Neural cell (in vitro differentiated cells): ENCODE data around the gene GTPBP1. TPM values are rescaled to one million over a fixed set of nuclear protein-coding genes. Genes with fewer than 3 reads are reported as not detected.

Experiments used
- H2AFZ ChIP-seq: fragments of 200-600, 300-800 bp; sonication (generic), shearing (Covaris generic); 2 replicates; pipeline ENCODE4 v1.6.0; 2014; ENCODE audit warnings: low read depth, mild to moderate bottlenecking, antibody characterized with exemption, low read length, moderate library complexity
- H3F3A ChIP-seq: fragments of 200-600 bp; shearing (Covaris generic); 2 replicates; pipeline ENCODE4 v1.6.1; 2016; ENCODE audit warnings: mild to moderate bottlenecking, moderate library complexity, mixed read lengths, antibody characterized with exemption, low read length; ENCODE audit not compliant: insufficient read depth, poor library complexity, severe bottlenecking
- H3K27ac ChIP-seq: fragments of 200-600, 300-800 bp; sonication (generic), shearing (Covaris generic); 2 replicates; pipeline ENCODE4 v1.5.1; 2014; ENCODE audit warnings: mild to moderate bottlenecking, low read length, moderate library complexity
- H3K27me3 ChIP-seq: fragments of 300-800, 200-600 bp; sonication (generic), shearing (Covaris generic); 2 replicates; pipeline ENCODE4 v1.6.0; 2014; ENCODE audit warnings: mild to moderate bottlenecking, low read depth, low read length, moderate library complexity; ENCODE audit not compliant: insufficient read depth
- H3K36me3 ChIP-seq: fragments of 300-800, 200-600 bp; sonication (generic), shearing (Covaris generic); 2 replicates; pipeline ENCODE4 v1.5.1; 2014; ENCODE audit warnings: mild to moderate bottlenecking, antibody characterized with exemption, low read length, moderate library complexity; ENCODE audit not compliant: insufficient read depth
- H3K4me2 ChIP-seq: fragments of 300-800, 200-600 bp; sonication (generic), shearing (Covaris generic); 2 replicates; pipeline ENCODE4 v1.6.0; 2014; ENCODE audit warnings: mild to moderate bottlenecking, low read length
- H3K4me3 ChIP-seq: fragments of 300-800, 200-600 bp; sonication (generic), shearing (Covaris generic); 2 replicates; pipeline ENCODE4 v1.5.1; 2014; ENCODE audit warnings: mild to moderate bottlenecking, low read length, moderate library complexity
- H3K79me2 ChIP-seq: fragments of 200-600 bp; shearing (Covaris generic); replicated peaks from 2 replicates; pipeline ENCODE4 v1.6.0; 2014; ENCODE audit warnings: mild to moderate bottlenecking, low read length, moderate library complexity; ENCODE audit not compliant: insufficient read depth
- H3K9ac ChIP-seq: fragments of 300-800, 200-600 bp; sonication (generic), shearing (Covaris generic); 2 replicates; pipeline ENCODE4 v1.6.1; 2016; ENCODE audit warnings: mild to moderate bottlenecking, low read length, mixed read lengths
- H3K9me2 ChIP-seq: fragments of 200-600 bp; shearing (Covaris generic); 2 replicates; pipeline ENCODE4 v1.6.1; 2016; ENCODE audit warnings: mild to moderate bottlenecking, low read length, mixed read lengths; ENCODE audit not compliant: insufficient read depth
- H3K9me3 ChIP-seq: fragments of 200-600, 300-800 bp; sonication (generic), shearing (Covaris generic); 2 replicates; pipeline ENCODE4 v1.6.1; 2016; ENCODE audit warnings: mild to moderate bottlenecking, mixed run types, low read length, moderate library complexity, mixed read lengths
- H4K20me1 ChIP-seq: fragments of 200-600 bp; shearing (Covaris generic); 2 replicates; pipeline ENCODE4 v1.6.1; 2016; ENCODE audit warnings: mild to moderate bottlenecking, mixed run types; ENCODE audit not compliant: insufficient read depth
- CTCF ChIP-seq: fragments of 450-650 bp; IDR thresholded peaks from 2 replicates; pipeline ENCODE4 v1.5.1; 2014; ENCODE audit warnings: antibody characterized with exemption, mild to moderate bottlenecking, moderate library complexity; ENCODE audit not compliant: poor library complexity, severe bottlenecking
- EP300 ChIP-seq: fragments of 450-650 bp; conservative IDR thresholded peaks from 2 replicates; pipeline ENCODE4 v1.6.1; 2014; ENCODE audit warnings: antibody characterized with exemption, mild to moderate bottlenecking, moderate library complexity; ENCODE audit not compliant: poor library complexity, severe bottlenecking
- EZH2 ChIP-seq: fragments of 200-600, 300-800 bp; shearing (Covaris generic), sonication (generic); IDR thresholded peaks from 2 replicates; pipeline ENCODE4 v1.6.1; 2014; ENCODE audit warnings: antibody characterized with exemption, low read length, borderline replicate concordance, mild to moderate bottlenecking; ENCODE audit not compliant: insufficient read depth, poor library complexity, severe bottlenecking
- MXI1 ChIP-seq: fragments of 450-650 bp; conservative IDR thresholded peaks from 2 replicates; pipeline ENCODE4 v1.6.1; 2014; ENCODE audit warnings: antibody characterized with exemption, mild to moderate bottlenecking; ENCODE audit not compliant: poor library complexity, severe bottlenecking
- POLR2AphosphoS5 ChIP-seq: IDR thresholded peaks from 2 replicates; pipeline ENCODE4 v1.6.1; 2012
- RAD21 ChIP-seq: fragments of 450-650 bp; conservative IDR thresholded peaks from 2 replicates; pipeline ENCODE4 v1.6.1; 2014; ENCODE audit warnings: antibody characterized with exemption, mild to moderate bottlenecking, moderate library complexity
- SMC3 ChIP-seq: fragments of 450-650 bp; conservative IDR thresholded peaks from 2 replicates; pipeline ENCODE4 v1.6.1; 2014; ENCODE audit warnings: antibody characterized with exemption, mild to moderate bottlenecking, moderate library complexity; ENCODE audit not compliant: poor library complexity
- TAF1 ChIP-seq: IDR thresholded peaks from 2 replicates; pipeline ENCODE4 v1.6.1; 2012; ENCODE audit warnings: low read depth
- polyA plus RNA-seq: library from polyadenylated mRNA; depleted of rRNA; stranded (reverse); fragments of >200 nt; gene quantifications from 2 replicates; pipeline ENCODE4 v1.2.3, GENCODE V29; 2014
- TF ChIP-seq, protein P1 (sequence below): IDR thresholded peaks from 2 replicates; pipeline ENCODE4 v1.6.1; 2012; ENCODE audit warnings: borderline replicate concordance

The GTPBP1 gene
- polyA plus RNA-seq, 1 donor from 2014 or later, result 31.9 TPM

DNA sequence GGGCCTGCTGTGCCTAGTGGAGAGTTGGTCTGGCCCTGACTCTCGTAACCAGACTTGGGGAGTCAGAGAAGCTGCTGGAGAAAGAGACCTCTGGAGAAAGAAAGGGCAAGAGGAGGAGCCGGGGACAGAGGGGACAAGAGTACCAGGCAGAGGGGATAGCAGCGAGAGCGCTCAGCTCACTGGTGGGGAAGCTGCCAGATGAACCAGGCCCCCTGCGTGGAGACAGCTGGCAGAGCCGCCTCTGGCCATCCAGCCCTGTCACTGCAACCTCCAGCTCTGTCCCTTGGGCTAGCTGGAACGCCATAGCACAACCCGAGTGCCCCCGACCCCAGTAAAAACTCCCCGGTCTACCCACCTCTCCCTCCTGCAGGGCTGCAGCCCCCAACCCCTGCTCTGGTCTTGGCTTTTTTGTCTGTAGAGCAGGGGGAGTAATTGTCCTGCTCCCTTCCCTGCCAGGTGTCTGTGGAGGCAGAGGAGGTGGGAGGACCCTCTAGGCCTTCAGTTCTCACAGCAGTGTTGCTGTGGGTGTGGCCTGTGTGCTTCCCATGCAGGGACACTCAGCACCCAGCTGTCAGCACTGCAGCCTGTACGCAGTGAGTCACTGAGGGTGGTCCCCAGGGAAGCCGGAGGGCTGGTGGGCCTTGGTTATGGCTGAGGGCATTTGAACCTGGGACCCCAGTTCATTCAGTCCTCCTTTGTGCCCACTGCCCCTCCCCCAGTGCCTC lies 54.9 kb downstream of the GTPBP1 start:
- Histone ChIP-seq H3F3A (no peaks in the 10 kb centered on the region), H4K20me1 (no peaks in the 10 kb centered on the region), H3K79me2 (no peaks in the 10 kb centered on the region), H3K27ac (no peak overlapping the region), H2AFZ (no peak overlapping the region), H3K4me3 (no peak overlapping the region), H3K9me3 (no peaks in the 10 kb centered on the region), H3K27me3 (no peaks in the 10 kb centered on the region), H3K9ac (peak overlapping the region; percentile 6), H3K36me3 (no peaks in the 10 kb centered on the region), H3K4me2 (no peak overlapping the region), H3K9me2 (no peaks in the 10 kb centered on the region)
- TF ChIP-seq SMC3, result no peak
- TF ChIP-seq POLR2AphosphoS5, result no peak
- TF ChIP-seq TAF1, result no peak
- TF ChIP-seq EP300, result no peak
- no peak for TF ChIP-seq MXI1
- TF ChIP-seq CTCF, result no peak
- TF ChIP-seq EZH2, result no peak
- TF ChIP-seq, protein P1, sequence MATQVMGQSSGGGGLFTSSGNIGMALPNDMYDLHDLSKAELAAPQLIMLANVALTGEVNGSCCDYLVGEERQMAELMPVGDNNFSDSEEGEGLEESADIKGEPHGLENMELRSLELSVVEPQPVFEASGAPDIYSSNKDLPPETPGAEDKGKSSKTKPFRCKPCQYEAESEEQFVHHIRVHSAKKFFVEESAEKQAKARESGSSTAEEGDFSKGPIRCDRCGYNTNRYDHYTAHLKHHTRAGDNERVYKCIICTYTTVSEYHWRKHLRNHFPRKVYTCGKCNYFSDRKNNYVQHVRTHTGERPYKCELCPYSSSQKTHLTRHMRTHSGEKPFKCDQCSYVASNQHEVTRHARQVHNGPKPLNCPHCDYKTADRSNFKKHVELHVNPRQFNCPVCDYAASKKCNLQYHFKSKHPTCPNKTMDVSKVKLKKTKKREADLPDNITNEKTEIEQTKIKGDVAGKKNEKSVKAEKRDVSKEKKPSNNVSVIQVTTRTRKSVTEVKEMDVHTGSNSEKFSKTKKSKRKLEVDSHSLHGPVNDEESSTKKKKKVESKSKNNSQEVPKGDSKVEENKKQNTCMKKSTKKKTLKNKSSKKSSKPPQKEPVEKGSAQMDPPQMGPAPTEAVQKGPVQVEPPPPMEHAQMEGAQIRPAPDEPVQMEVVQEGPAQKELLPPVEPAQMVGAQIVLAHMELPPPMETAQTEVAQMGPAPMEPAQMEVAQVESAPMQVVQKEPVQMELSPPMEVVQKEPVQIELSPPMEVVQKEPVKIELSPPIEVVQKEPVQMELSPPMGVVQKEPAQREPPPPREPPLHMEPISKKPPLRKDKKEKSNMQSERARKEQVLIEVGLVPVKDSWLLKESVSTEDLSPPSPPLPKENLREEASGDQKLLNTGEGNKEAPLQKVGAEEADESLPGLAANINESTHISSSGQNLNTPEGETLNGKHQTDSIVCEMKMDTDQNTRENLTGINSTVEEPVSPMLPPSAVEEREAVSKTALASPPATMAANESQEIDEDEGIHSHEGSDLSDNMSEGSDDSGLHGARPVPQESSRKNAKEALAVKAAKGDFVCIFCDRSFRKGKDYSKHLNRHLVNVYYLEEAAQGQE, result no peak
- no peak for TF ChIP-seq RAD21

GRCh38 chr22:38761202-38762162 lies 55.7 kb downstream of the GTPBP1 start:
- Histone ChIP-seq H3K9me3 (no peaks in the 10 kb centered on the region), H3K27me3 (no peaks in the 10 kb centered on the region), H3K79me2 (no peaks in the 10 kb centered on the region), H3F3A (no peaks in the 10 kb centered on the region), H3K9me2 (no peaks in the 10 kb centered on the region), H3K27ac (no peak overlapping the region), H3K4me3 (no peak overlapping the region), H3K36me3 (no peaks in the 10 kb centered on the region), H4K20me1 (no peaks in the 10 kb centered on the region), H3K9ac (peak overlapping the region; percentile 6), H3K4me2 (no peak overlapping the region), H2AFZ (no peak overlapping the region)
- TF ChIP-seq RAD21 (no peak), TAF1 (no peak), EP300 (no peak), SMC3 (no peak), EZH2 (no peak), MXI1 (no peak), CTCF (no peak), POLR2AphosphoS5 (no peak)
- TF ChIP-seq, protein P1, result no peak
